H1 (cell line): ENCODE data around the gene TMEM135. TPM values are rescaled to one million over a fixed set of nuclear protein-coding genes. Genes with fewer than 3 reads are reported as not detected.

Experiments used
- KDM4A ChIP-seq: IDR thresholded peaks from one replicate; pipeline ENCODE4 v1.7.1; 2012; ENCODE audit warnings: low read depth, mild to moderate bottlenecking, moderate library complexity, low read length, inconsistent platforms; ENCODE audit not compliant: severe bottlenecking
- SIRT6 ChIP-seq: IDR thresholded peaks from one replicate; pipeline ENCODE4 v1.7.1; 2012; ENCODE audit warnings: low read length, inconsistent platforms
- polyA plus RNA-seq, 7 experiments: library from polyadenylated mRNA; depleted of rRNA in 3 of 7; stranded (reverse) in 5 of 7; unstranded in 2 of 7; fragments of >200 nt in 5 of 7; fragments of 200-250 nt in 2 of 7; gene quantifications; 1 replicate in 5 of 7; 2 replicates in 1 of 7; 4 replicates in 1 of 7; pipeline versions ENCODE4 v1.2.1 to v1.2.3, GENCODE V29; 2011 to 2013; ENCODE audit warnings: missing spikeins in 2 of 7, mixed read lengths in 2 of 7
- total RNA-seq: library from RNA; stranded (reverse); fragmentation: NEBNext Ultra II Directional; extraction: Animal tissue kit (Norgen Biotek cat#: 25700); gene quantifications from 2 replicates; pipeline ENCODE4 v1.2.1, GENCODE V29; 2021

TMEM135 gene
- total and polyA plus RNA-seq, 2 of the 8 experiments (the other 6 are each of a cell fraction or from before 2014, with no cell fraction given): 9.3 to 31.3 TPM

GRCh38 chr11:87358461-87358860, 320.7 kb downstream of the TMEM135 start (continued):
- TF ChIP-seq KDM4A (no peak), SIRT6 (no peak)
- TF ChIP-seq, all 59 proteins: peak for 0
